ENCODE results near the gene TESMIN.

DNA sequence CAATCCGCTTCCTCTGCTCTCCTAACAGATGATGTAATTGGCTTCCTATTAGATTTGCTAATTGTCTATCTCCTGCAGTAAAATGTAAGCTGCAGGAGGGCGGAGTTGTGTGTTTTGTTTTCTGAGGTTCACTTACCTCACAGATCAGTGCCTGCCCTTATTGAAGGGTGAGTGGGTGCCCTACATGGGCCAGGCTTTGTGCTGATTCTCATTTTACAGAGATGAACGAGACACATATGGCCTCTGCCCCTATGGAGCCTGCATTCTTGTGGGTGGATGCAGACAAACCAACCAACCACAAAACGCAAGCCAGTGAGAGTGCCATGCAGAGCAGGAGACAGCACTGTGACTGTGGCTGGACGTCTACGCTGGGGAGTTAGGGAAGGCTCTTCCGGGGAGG is 9.9 kb downstream of the TESMIN start:
- TF ChIP-seq, protein P1, sequence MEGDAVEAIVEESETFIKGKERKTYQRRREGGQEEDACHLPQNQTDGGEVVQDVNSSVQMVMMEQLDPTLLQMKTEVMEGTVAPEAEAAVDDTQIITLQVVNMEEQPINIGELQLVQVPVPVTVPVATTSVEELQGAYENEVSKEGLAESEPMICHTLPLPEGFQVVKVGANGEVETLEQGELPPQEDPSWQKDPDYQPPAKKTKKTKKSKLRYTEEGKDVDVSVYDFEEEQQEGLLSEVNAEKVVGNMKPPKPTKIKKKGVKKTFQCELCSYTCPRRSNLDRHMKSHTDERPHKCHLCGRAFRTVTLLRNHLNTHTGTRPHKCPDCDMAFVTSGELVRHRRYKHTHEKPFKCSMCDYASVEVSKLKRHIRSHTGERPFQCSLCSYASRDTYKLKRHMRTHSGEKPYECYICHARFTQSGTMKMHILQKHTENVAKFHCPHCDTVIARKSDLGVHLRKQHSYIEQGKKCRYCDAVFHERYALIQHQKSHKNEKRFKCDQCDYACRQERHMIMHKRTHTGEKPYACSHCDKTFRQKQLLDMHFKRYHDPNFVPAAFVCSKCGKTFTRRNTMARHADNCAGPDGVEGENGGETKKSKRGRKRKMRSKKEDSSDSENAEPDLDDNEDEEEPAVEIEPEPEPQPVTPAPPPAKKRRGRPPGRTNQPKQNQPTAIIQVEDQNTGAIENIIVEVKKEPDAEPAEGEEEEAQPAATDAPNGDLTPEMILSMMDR (IDR thresholded peaks at IDR 0.05), result no peak
- TF ChIP-seq EZH2 (IDR thresholded peaks at IDR 0.05) (no peak), EZH2phosphoT487 (IDR thresholded peaks at IDR 0.05) (no peak)
